ENCODE measurements around the gene SMOC2.
"Not testable (repeated sequence)": the region's sequence is repeated elsewhere in the genome, so short reads cannot be mapped to it uniquely, and the experiment has no call there.

SMOC2 gene

DNA sequence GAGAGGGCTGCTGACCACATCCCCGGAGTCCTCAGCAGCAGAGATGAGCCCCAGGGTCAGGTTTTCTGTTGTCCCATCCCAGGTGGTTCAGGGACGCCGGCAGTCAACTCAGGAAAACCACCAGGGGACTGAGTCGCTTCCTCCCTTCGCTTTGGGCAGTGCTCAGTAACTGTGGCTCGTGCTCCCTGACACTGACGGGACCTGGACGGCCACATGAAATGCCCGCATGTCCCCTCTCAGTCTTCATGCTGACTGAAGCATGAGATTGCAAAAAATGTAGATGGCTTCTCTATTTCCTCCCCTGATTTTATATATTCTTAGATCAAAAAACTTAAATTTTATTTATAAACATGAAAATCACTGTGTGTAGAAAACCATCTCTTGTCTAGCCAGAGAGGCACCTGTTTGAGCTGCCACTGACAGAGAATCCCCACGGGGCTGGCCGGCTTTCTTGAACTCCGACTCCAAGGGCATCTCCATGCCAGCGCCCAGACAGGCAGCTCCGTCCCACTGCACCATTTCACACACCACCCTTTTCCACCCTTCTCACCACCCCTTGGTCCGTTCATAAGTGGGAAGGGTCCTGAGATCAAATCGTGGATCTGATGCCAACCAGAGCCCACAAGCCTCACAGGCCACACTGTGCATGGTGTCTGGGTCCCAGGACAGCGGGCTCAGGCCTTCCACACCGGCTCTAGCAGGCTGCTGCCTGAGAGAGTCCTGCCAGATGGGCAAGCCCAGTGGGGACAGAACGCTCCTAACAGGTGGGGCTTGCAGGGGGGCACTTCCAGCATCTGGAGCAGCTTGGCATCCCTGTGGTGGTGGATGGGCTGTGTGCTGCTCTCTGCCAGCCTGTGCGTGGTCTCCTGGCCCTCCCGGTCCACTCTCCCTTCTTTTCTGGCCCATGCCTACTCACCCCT lies 98.2 kb downstream of the SMOC2 start:
- no peak for DNase-seq (ENCODE audit: low spot score)

DNA sequence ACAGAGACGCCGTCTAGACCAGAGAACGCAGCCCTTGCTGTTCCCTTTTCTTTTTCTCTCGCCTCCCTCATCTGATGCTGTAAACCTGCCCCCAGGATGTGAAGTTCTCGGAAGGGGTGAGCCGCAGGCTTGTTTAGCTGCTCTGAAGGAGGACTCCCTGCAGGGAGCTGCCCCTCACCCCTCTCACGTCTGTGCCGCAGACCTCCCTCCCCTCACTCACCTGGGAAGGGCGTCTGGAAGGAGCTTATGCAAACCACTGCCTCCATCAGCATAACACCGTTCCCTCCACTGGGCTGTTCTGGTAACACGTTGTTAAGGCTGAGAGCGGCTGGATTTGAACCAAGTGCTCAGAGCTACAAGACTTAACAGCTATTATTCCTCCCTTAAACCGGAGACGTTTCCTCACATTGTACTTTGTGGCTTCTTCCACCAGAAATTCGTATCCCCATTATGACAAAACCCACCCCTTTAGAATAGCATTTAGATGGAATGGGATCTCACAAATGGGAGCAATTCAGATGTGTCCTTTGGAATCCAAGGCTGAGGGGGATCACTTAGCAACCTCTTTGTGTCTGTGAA lies 99.8 kb downstream of the SMOC2 start:
- DNase-seq (ENCODE audit: low spot score), result no peak

DNA sequence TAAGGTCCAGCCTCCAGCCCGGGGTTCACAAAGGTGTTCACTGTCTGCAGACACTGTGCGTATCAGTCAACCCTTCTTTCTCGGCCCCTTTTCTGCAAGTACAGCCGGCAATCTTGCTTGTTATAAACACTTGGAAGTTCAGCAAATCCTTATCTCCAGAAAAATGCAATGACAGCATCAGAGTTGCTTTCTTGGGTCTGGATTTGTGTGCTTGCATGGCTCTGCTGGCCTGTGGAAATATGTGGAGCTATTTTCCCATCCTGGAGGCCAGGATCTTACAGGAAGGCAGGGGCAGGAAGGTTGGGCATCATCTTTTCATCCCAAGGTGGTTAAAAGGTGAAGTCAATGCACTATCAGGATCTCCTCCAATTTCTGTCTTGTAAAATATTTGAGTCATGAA lies 100.3 kb downstream of the SMOC2 start:
- no peak for DNase-seq (ENCODE audit: low spot score)

DNA sequence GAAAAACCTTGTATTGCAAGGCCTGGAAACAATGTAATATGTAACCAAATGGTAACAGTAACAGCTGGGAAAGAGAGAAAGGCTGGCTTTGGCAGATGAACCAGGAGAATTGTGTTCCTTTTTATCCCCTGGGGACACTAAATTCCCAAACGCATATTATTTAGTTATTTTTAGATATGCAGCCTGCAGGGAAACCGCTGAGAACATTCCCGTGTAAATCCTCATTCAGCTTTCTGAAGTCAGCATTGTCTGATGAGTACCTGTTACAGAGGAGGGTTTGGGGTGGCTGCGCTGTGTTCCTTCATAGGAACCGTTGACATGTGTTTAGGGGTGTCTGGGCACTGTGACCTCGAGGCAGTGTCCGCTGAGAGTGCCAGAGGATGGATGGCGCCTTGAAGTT lies 101.3 kb downstream of the SMOC2 start:
- DNase-seq (ENCODE audit: low spot score), result no peak

DNA sequence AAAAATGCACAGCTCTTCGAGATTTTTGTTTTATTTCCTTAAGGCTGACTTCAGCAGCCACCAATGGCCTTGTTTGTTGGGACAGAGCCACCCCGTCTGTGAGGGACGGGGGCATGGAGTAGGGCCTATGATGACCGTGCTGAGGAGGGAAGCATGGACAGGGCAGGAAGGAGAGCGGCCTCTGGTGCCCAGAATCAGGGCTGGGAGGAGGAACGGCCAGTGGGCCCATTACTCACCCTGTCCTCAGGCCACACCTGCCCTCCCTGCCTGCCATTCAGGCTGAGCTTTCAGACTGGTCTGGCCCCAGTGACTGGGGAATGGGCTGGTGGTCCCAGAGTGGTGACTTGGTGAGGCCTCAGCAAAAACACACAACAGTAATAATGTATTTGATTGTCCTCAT lies 104.4 kb downstream of the SMOC2 start:
- no peak for DNase-seq (ENCODE audit: low spot score)

DNA sequence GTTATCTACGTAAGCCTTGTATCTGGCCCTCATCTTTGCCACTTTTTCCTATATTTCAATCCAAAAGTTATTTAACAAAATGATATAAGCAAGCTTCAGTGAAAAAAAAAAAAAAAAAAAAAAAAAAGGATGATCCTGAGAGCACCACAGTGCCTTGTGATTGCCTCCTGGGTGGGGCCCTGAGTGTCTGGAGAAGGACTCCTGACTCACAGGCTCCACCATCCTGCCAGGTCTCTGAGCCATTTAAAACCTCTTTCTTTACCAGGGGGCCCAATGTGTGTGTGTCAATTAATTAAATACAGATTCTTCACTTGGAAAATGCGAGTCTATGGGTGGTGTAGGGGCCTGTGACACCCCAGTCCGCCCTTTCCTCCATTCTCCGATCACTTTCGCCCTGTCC lies 105.2 kb downstream of the SMOC2 start:
- no peak for DNase-seq (ENCODE audit: low spot score)

DNA sequence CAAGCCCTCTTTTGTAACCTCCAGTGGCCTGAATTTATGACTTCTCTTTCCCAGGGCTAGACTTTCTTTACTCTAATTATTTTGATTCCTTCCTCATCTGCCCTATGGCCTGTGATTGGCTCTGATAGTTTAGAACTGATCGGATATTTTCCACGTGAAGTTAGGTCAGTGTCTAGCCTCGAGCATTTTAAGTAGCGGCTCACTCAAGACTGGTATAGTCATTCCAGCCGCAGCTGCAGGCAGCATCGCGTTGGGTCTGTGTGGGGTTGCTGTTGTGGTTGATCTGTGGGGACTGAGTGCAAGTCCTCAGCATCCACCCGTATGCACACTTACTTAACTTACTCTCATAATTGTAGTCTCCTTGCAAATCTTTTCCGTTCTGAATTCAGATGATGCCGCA lies 105.7 kb downstream of the SMOC2 start:
- no peak for DNase-seq (ENCODE audit: low spot score)

DNA sequence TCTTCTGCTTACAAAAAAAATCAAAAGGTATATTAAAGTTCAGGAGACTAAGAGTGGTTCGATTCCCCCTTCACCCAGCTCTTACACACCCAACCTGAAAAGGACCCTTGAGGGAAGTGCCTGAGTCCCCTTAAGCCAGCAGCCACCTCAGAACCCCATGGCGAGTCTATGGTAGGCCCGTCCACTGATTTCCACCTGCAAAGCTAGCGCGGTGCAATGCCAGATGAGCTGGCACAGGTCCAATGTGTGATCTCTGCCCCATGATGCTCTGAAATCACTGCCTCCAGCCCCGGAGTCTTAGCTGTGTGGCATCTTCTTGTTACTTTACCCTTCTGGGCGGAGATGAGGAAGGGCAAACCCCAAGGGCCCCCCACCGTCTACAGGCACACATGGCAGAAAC lies 109.3 kb downstream of the SMOC2 start:
- no peak for DNase-seq (ENCODE audit: low spot score)

DNA sequence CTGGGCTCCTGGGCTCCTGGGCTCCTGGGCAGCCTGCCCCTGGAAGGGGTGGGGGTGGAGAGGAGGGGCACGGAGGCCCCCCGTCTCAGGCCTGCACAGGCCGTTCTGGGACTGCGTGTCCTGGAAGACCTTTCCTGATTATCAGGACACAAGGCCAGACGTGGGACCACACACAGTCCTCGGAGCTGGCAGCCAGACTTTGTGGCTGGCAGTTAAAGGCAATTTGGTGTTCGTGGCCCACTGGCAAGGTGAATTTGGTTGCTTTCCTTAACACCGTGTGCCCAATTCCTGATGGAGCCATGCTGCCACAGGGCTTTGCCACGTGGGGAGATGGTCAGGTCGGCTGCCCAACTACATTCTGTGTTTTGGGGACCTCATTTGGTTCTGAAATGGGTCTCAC lies 113.5 kb downstream of the SMOC2 start:
- DNase-seq (ENCODE audit: low spot score), result no peak

DNA sequence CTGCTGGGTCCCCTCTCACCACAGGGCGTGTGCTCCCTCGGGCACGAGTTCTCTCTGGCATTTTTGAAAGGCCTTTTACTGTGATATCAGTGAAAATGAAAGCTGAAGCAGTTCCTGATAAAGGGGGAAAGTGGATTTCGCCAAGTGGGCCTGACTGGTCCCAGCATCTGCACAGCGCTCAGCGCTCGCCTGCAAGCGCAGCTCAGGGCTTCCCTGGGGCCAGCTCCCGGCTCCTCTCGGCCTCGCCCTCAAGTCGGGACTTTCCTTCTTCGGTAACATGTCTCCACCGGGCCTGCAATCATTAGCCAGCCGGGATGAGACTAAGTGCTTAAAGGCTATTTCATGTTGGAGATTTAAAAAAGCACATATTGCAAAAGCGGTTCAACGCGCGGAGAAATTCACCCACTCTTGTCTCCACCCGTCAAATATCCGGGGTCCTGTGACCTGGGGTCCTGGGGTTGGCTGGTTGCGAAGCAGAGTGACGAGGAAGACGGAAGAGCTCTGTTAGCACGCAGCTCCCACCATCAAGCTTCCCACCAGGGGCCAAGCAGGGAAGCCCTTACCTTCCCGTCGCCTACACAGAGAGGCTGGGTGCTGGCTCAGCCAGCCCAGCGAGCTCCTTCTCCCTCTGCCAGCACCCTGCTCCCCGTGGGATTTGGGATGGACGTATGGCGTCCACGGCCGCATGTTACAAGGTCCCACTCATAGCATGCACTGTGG lies 114.1 kb downstream of the SMOC2 start:
- DNase-seq (ENCODE audit: low spot score), result no peak

DNA sequence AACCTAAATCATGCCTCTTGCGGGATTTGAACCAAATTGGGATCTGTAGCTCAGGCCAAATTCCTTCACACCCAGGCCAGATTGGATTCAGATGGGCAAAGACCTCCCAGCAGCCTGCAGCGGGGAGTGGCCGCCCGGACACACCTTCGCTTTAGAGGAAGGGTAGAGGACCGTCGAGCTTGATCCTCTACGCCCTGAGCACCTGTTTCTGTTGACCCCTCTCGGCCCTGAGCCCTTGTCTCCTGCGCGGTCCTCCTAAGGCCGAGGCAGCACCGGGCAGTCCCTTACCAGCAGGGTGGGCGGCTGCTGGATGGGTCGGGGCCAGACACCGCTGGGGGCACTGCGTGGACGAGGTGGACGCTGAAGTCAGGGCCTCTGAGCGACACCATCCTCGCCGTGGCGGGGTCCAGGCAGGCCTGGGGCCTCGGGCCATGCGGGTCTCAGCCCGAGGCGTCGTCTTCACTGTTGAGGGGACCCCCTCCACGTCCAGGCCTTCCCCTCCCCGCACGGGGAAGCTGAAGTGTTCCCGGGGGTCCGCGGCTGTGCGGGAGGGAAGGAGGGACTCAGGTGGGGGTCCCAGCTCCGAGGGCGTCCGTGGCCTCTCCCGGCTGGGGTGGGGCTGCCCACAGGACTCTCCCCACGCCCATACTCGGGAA lies 114.8 kb downstream of the SMOC2 start:
- DNase-seq (ENCODE audit: low spot score), result no peak

DNA sequence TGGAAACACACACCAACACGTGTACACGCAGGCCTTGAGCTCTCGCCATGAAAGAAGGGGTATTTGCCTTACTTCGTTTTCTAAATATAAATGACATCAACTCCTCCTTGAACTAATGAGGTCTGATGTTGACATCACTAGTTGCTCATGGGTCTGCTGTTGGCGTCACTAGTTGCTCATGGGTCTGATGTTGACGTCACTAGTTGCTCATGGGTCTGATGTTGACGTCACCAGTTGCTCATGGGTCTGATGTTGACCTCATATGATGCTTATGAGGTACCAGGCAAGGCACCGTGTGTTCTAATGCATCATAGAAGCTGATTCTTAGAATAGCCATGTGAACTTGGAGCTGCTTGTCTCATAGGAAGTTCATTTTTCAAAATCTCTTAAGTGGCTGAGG lies 116.5 kb downstream of the SMOC2 start:
- DNase-seq (ENCODE audit: low spot score), result no peak

DNA sequence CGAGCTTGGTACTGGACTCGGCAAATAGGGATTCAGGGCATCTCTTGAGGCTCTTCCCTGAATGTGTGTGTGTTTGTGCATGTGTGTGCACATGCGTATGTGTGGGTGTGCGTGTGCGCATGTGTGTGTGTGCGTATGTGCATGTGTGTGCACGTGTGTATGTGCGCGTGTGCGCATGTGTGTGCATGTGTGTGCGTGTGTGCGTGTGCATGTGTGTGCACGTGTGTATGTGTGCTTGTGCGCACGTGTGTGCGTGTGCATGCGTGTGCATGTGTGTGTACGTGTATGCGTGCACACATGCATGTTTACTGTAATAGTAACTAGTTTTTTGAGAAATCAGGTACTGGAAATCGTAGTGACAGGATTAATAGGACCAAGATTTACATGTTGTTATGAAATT lies 117.7 kb downstream of the SMOC2 start:
- DNase-seq (ENCODE audit: low spot score), result no peak

DNA sequence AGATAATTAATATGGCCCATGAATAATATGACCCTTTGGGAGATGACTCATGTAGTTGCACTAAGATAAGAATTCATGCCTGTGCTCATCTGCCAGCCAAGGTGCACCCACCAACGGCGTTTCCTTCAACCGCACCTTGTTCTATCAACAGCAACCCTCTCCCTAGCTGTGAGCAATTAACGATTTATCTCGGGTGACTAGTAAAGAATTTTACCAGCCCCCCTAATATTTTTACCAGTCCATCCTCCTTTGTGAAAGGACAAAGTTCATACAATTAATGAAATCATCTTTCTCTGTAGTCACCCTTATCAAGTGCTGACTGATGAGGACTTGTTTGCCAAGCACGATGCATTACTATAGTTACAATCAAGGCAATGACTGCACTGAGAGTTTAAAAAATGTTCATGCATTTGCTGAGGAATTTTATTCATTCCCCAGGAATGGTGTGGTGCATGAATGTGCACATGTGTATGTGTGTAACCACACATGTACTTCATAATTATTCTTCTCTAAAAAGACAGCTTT lies 118.7 kb downstream of the SMOC2 start:
- DNase-seq (ENCODE audit: low spot score), result no peak

DNA sequence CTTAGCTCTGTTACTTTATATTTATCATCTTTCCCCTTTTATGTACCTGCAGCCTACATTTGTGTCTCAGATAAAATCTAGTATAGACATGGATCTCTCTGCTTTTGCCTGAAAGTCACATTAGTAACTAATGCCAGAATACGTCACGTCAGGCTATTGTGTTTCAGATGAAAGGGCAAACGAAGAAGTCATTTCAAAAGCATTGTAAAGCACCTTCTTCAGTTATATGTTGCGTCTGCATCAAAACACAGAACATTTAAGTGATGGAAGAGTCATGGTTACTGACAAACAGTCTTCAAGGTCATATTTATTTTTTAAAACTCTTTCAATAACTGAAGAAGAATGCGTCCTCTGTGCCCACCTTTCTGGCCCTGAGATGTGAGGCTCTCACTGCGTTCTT lies 119.1 kb downstream of the SMOC2 start:
- no peak for DNase-seq (ENCODE audit: low spot score)

DNA sequence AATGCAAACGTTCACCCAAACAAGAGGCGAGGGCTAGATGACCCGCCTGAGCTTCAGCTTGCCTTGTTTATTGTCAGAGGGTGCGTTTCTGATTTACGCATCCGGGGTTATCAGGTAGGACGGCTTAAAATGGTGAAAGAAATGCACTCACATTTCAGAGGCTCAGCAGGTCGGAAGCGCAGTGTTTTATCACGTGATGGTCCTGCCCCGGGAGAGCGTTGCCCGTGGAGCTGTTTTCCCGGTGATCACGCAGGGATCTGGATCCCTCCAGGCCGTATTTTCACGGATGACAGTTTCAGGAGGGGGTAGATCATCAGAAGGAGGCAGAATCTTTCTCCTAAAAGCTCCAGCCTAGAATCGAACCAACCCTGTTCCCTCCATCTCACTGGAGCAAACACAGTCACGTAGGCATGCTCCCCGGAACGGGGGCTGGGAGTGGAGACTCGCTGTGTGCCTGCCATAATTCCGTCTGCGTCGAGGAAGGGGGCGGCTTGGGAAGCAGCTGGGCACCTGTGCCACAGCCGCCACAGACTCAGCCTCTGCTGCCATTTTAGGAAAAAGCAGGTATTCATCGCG lies 121.7 kb downstream of the SMOC2 start:
- no peak for DNase-seq (ENCODE audit: low spot score)

DNA sequence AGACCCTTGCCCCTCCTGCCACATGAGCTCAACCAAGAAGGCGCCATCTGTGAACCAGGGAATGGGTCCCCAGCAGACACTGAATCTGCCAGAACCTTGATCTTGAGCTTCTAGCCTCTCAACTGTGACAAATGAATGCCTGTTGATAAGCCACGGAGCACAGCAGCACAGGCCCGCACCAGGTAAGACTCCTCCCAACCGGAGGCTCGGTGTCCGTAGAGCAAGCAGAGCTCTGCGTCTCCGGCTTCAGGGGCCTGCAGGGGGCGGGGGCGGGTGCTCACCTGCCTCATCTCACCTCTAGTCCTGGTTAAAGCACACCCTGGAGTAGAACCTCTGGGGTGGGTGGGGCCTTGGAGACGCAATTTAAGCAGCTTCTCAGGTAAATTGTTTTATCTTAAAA lies 122.7 kb downstream of the SMOC2 start:
- DNase-seq (ENCODE audit: low spot score), result no peak

DNA sequence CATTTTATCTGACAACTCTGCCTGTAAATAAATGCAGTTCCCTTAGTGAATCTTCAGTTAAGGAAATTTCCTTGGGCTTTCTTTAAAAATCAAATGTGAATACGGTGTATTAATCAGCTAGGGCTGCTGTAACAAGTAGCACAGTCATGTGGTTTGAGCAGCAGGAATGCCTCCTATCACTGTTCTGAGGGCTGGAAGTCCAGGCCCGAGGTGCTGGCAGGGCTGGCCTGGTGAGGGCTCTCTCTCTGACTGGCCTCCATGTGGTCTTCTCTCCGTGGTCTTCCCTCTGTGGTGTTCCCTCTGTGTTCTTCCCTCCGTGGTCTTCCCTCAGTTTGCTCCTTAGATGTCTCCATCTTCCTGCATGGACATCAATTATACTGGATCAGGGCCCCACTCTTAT lies 124.1 kb downstream of the SMOC2 start:
- no peak for DNase-seq (ENCODE audit: low spot score)

DNA sequence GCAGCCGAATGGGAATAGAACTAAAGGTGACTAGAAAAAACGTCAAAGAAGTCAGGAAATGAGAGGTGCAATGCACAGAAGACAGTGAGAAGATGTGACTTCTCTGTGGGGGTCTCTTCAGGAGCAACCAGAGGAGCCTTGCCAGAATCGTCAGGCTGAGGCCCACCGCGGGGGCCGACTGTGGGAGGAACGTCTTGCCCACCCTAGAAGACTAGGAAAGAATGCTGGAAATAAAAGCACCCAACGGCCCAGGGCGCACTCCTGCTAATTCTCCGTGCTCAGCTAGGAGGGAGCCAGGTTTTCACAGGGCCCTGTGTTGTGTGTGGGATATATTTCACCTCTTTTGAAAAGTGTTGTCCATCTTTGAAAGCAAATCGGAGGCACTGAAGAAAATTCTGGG lies 129.2 kb downstream of the SMOC2 start:
- no peak for DNase-seq (ENCODE audit: low spot score)

DNA sequence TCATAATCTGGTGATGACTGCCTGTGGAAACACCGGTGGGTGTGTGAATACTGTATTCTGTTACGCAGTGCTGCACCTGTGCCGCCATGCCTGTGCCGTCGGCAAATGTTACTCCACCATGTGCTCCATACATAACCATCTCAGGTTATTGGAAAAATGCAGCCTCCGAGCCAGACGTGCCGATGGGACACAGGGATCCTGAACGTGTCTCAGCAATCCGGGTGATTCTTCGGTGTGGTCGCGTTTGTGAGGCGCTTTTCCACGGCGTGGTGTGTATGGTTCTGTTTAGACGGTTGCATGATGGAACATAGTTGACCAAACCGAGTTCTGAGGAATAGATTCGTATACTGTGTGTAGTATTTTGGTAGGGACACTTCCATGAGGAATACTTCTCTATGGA lies 130.3 kb downstream of the SMOC2 start:
- DNase-seq (ENCODE audit: low spot score), result no peak

DNA sequence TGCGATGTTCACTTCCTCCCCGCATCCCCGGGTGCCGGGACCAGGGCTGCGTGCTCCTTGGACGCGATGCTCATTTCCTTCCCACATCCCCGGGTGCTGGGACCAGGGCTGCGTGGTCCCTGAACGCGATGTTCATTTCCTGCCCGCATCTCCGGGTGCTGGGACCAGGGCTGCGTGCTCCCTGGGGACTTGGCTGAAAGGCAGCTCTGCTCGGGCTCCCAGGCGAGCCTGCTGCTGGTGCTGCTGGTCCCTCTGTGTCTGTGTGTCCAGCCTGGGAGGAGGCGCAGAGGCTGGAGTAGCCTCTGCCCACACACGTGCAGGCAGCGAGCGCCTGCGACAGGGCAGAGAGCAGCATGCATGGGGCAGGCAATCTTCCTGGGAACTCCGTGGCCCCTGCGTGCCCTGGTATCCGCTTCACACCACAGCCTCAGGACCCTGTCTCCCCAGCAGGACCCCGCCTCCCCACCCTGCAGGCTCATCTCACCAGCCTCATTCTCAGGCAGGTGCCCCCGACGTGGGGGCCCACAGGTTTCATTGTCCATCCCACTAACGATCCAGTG lies 132.4 kb downstream of the SMOC2 start:
- not testable (repeated sequence) for DNase-seq (ENCODE audit: low spot score)
